ENCODE measurements around the gene ZNF425.
A peak's percentile ranks its signal among the peaks of the same experiment; 100 is the strongest.

ZNF425 gene, protein sequence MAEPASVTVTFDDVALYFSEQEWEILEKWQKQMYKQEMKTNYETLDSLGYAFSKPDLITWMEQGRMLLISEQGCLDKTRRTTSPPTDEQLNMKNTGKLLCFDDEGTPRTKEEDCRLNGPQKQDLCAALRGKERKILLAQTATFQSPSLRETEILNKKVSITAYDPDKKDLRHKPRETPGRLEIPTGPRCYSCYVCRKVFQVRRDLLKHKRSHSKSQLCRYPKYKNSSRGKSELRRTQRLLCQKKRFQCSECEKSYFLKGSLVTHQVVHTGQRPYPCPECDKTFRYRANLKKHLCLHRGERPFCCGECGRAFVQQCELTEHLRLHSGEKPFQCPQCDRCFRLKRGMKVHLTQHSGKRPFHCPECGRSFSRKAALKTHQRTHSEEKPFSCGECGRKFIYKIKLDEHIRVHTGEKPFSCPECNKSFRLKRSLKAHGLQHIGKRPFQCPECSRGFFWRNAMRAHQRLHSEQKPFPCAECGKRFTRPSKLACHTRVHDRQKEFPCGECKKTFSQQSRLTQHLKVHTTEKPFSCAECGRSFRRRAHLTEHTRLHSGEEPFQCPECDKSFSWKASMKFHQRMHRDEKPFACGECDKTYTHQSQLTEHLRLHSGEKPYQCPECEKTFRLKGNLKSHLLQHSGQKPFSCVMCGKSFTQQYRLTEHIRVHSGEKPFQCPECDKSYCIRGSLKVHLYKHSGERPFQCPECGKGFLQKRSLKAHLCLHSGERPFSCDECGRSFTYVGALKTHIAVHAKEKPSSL

DNA sequence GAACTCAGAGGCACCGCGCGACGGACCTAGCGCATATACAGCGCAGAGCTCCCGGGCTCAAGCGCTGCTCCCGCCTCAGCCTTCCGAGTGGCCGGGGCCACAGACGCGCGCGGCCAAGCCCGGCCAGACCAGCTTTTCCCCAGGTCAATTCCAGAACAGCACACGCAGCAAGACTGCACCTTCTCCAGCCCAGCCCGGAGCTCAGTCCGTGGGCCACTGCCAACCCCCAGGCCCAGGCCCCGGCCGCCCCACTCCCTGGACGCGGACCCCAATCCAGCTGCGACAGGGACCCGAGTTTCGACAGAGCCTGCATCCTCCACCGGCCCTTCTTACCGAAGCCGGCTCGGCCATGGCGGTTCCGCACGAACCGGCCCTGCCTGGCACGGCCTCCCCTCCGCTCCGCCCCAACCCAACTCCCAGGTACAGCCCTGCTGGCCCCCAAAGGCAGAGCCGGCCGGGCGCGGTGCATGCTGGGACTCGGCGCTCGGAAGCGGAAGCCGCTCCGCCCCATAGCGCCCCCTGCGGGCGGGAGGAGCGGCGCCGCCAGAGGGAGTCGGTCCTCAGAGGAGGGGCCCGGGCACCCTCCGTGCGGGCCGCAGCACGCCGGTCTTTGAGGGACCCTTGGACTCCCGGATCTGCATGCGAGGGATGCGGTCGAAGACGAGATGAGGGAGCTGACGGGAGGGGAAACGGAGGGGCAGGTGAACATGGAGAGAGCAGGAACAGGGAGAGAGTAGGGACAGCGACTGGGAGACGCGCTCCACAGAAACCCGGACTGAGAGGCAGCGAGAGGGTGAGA is at the start of gene ZNF425:
Gene ZNF425, minus strand, starts transcription at position 462 of the 799 bp plus-strand sequence. Its CDS starts 111 bp downstream, at position 351.
- DNase-seq (ENCODE audit: insufficient read length, low spot score): peak; percentile 75
- FAIRE-seq: no peak
- TF ChIP-seq, protein P1, sequence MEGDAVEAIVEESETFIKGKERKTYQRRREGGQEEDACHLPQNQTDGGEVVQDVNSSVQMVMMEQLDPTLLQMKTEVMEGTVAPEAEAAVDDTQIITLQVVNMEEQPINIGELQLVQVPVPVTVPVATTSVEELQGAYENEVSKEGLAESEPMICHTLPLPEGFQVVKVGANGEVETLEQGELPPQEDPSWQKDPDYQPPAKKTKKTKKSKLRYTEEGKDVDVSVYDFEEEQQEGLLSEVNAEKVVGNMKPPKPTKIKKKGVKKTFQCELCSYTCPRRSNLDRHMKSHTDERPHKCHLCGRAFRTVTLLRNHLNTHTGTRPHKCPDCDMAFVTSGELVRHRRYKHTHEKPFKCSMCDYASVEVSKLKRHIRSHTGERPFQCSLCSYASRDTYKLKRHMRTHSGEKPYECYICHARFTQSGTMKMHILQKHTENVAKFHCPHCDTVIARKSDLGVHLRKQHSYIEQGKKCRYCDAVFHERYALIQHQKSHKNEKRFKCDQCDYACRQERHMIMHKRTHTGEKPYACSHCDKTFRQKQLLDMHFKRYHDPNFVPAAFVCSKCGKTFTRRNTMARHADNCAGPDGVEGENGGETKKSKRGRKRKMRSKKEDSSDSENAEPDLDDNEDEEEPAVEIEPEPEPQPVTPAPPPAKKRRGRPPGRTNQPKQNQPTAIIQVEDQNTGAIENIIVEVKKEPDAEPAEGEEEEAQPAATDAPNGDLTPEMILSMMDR (IDR thresholded peaks at IDR 0.05; ENCODE audit: insufficient read depth, missing control alignments): peak; percentile 76

DNA sequence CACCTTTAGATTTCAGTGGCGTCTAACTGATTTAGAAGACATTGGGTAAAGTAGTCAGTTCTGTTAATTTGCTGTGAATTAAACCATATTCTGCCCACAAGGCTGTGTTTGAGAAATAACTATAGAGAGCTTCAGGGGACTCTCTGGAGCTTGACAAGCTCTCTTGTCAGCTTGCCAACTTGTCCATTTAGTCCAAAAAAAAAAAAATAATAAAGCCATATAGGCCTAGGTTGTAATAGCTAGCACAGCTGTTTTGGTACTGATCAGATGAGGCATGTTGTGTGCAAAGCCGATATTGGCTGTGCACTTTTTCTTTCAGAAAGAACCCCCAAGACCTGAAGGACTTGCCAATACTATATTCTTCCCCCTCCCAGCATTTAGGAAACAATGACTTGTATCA is 49.0 kb upstream of the ZNF425 start:
- DNase-seq (ENCODE audit: insufficient read length, low spot score): no peak
- no peak for FAIRE-seq
- TF ChIP-seq, protein P1 (IDR thresholded peaks at IDR 0.05; ENCODE audit: insufficient read depth, missing control alignments): no peak

DNA sequence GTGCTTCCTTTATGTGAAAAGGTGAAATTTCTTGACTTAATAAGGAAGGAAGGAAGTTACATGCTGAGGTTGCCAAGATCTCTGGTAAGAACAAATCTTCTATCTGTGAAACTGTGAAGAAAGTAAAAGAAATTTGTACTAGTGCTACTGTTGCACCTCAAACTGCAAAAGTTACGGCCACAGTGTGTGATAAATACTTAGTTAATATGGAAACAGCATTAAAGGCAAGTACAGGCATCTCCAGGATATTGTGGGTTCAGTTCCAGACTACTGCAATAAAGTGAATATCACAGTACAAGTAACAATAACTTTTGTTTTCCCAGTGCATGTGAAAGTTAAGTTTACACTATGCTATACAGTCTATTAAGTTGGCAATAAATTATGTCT is 46.4 kb upstream of the ZNF425 start:
- no peak for FAIRE-seq
- no peak for DNase-seq (ENCODE audit: insufficient read length, low spot score)
- TF ChIP-seq, protein P1 (IDR thresholded peaks at IDR 0.05; ENCODE audit: insufficient read depth, missing control alignments): no peak

DNA sequence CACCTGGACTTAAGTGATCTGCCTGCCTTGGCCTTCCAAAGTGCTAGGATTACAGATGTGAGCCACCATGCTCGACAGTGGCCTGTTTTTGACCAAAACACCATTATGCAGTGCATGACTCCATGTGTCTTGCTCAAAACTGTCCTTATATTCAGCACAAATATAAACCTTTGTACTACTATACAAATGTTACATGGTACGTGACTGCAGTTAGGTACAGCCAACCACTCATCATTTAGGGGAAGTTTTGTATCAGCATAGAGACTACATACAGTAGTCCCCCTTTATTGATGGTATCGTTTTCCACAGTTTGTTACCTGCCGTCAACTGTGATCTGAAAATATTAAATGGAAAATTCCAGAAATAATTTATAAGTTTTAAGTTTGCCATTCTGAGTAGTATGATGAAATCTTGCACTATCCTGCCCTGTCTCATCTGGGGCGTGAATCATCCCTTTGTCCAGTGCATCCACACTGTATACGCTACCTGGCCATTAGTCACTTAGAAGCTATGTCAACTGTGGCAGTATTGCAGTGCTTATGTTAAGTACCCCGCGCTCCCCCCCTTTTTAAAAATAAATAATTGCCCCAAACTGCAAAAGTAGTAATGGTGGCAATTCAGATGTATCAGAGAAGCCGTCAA is 45.9 kb upstream of the ZNF425 start:
- FAIRE-seq: no peak

DNA sequence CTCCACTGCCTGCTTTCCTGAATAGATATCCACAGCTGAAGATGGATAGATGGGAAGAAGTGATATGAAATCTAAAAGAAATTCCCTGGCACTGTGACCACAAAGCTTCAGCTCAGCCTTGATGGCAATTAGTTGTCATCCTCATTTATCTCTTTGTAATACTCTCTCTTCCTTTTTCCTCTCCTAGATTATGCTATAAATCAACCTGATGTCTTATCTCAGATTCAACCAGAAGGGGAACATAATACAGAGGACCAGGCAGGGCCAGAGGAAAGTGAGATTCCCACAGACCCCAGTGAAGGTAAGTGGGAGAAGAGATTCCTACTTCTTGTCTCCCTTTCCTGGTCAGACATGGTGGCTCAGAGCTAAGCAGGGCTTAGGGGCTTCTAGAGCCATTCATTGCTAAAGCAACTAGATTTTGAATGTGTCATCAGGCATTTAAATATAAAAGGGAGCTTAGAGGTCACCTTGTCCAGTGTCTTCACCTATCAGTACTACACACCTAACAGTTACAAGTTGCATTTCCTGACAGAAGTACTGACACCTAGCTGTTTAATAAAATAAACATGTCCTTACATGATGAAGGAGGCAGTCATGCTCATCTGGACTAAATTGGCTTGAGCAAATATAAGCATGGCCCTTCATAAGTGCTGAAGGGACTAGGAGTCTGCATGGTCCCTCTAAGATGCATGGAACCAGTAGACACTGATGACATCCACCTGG is 40.7 kb upstream of the ZNF425 start:
- TF ChIP-seq, protein P1 (IDR thresholded peaks at IDR 0.05; ENCODE audit: insufficient read depth, missing control alignments): no peak
- DNase-seq (ENCODE audit: insufficient read length, low spot score) (no peak), FAIRE-seq (no peak)

More for the DNA sequence above, 45.9 kb upstream of the ZNF425 start:
- TF ChIP-seq, protein P1 (IDR thresholded peaks at IDR 0.05; ENCODE audit: insufficient read depth, missing control alignments): no peak
- no peak for DNase-seq (ENCODE audit: insufficient read length, low spot score)

DNA sequence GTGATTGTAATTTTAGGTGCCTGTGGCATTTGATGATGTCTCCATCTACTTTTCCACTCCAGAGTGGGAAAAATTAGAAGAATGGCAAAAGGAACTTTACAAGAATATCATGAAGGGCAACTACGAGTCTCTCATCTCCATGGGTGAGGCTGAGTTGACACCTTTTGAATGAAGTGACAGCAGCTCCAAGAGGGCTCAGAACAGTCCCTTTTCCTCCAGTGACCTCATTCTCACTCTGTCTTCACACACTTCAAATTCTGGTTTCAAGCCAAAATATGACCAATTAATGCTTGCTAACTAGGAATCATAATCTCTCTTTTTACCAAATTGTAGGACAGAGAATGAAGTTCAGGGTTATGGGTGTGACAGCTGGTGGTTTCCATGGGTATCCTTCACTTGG is 40.0 kb upstream of the ZNF425 start:
- TF ChIP-seq, protein P1 (IDR thresholded peaks at IDR 0.05; ENCODE audit: insufficient read depth, missing control alignments): no peak
- DNase-seq (ENCODE audit: insufficient read length, low spot score) (no peak), FAIRE-seq (no peak)
